NCI-H2196 treated with DMSO at 0.1 percent for 48 hours (cell line): ENCODE data around the gene USP12.
"Not testable (repeated sequence)": the region's sequence is repeated elsewhere in the genome, so short reads cannot be mapped to it uniquely, and the experiment has no call there.

Source experiments
- DNase-seq: peaks from one replicate; lab custom pipeline; 2025; ENCODE audit not compliant: unreplicated experiment; lab: John Stamatoyannopoulos, UW

USP12 gene

GRCh38 chr13:27171244-27171826 is at the start of gene USP12:
Gene USP12, minus strand, starts transcription at chr13:27171811. Its CDS starts 172 bp downstream, at chr13:27171639.
- DNase-seq = no peak

GRCh38 chr13:27219611-27220010 is 48.0 kb upstream of the USP12 start:
- no peak for DNase-seq

- not testable (repeated sequence) for DNase-seq
These were observed 47.2 kb upstream of the USP12 start for GRCh38 chr13:27218861-27219260.

- DNase-seq = not testable (repeated sequence)
These were observed 46.2 kb upstream of the USP12 start for GRCh38 chr13:27217791-27218190.

GRCh38 chr13:27213386-27213785 is 41.8 kb upstream of the USP12 start:
- not testable (repeated sequence) for DNase-seq

GRCh38 chr13:27211771-27212364 is 40.3 kb upstream of the USP12 start:
- DNase-seq = no peak

GRCh38 chr13:27211271-27211670 is 39.7 kb upstream of the USP12 start:
- no peak for DNase-seq

GRCh38 chr13:27208514-27208913 is 36.9 kb upstream of the USP12 start:
- DNase-seq = no peak

GRCh38 chr13:27203854-27204253 is 32.2 kb upstream of the USP12 start:
- no peak for DNase-seq

GRCh38 chr13:27203186-27203585 is 31.6 kb upstream of the USP12 start:
- no peak for DNase-seq

GRCh38 chr13:27201661-27202060 is 30.1 kb upstream of the USP12 start:
- DNase-seq = no peak

- no peak for DNase-seq
These were observed 28.9 kb upstream of the USP12 start for GRCh38 chr13:27200413-27201070.

- DNase-seq = no peak
These were observed 28.1 kb upstream of the USP12 start for GRCh38 chr13:27199696-27200095.

GRCh38 chr13:27199211-27199610 is 27.6 kb upstream of the USP12 start:
- DNase-seq = no peak

GRCh38 chr13:27194895-27195764 is 23.5 kb upstream of the USP12 start:
- no peak for DNase-seq

GRCh38 chr13:27194209-27194608 is 22.6 kb upstream of the USP12 start:
- no peak for DNase-seq

GRCh38 chr13:27193496-27193895 is 21.9 kb upstream of the USP12 start:
- no peak for DNase-seq

GRCh38 chr13:27192973-27193372 is 21.4 kb upstream of the USP12 start:
- no peak for DNase-seq

GRCh38 chr13:27192367-27192766 is 20.8 kb upstream of the USP12 start:
- DNase-seq = not testable (repeated sequence)

- DNase-seq = no peak
These were observed 17.6 kb upstream of the USP12 start for GRCh38 chr13:27189192-27189591.

- no peak for DNase-seq
These were observed 16.6 kb upstream of the USP12 start for GRCh38 chr13:27188239-27188638.

- DNase-seq = no peak
These were observed 14.7 kb upstream of the USP12 start for GRCh38 chr13:27186295-27186694.
